A673 (cell line): ENCODE data around the gene TXNRD3. TPM values are rescaled to one million over a fixed set of nuclear protein-coding genes. Genes with fewer than 3 reads are reported as not detected.

ENCODE experiments used
- BruUV-seq: library from RNA; stranded (reverse); fragments of 400-500 nt; replicated peaks from 2 replicates; lab custom pipeline; 2021; lab: Mats Ljungman, UMichigan
- CTCF ChIA-PET: fragments of 300-600 bp; sonication (Branson Sonifier 250); formaldehyde crosslinking; loops from one replicate; lab custom pipeline; 2022; ENCODE audit warnings: antibody characterized with exemption; lab: Charles Lee
- POLR2A ChIA-PET: fragments of 300-600 bp; sonication (Branson Sonifier 250); formaldehyde crosslinking; loops from one replicate; lab custom pipeline; 2022; ENCODE audit warnings: antibody characterized with exemption; ENCODE audit not compliant: low non-redundant PET; lab: Charles Lee
- DNase-seq: peaks from one replicate; pipeline ENCODE4 v3.0.0-alpha.2; 2015; ENCODE audit warnings: low spot score
- H3K27ac ChIP-seq: fragments of 200-600 bp; sonication (generic); 2 replicates; pipeline ENCODE4 v1.5.1; 2016; ENCODE audit warnings: mixed run types, low read depth, mild to moderate bottlenecking, mixed read lengths, antibody characterized with exemption, low read length; ENCODE audit not compliant: poor library complexity, severe bottlenecking
- H3K27me3 ChIP-seq: fragments of 200-600 bp; sonication (generic); replicated peaks from 2 replicates; pipeline ENCODE4 v1.6.1; 2017; ENCODE audit warnings: mixed run types, low read depth, mild to moderate bottlenecking, mixed read lengths, antibody characterized with exemption, low read length; ENCODE audit not compliant: insufficient read depth, poor library complexity
- H3K36me3 ChIP-seq: fragments of 200-600 bp; sonication (generic); 2 replicates; pipeline ENCODE4 v1.6.1; 2016; ENCODE audit warnings: mixed run types, mild to moderate bottlenecking, mixed read lengths, antibody characterized with exemption, low read length; ENCODE audit not compliant: insufficient read depth, poor library complexity, severe bottlenecking
- H3K4me1 ChIP-seq: fragments of 200-600 bp; sonication (generic); 2 replicates; pipeline ENCODE4 v1.6.1; 2017; ENCODE audit warnings: mixed run types, mild to moderate bottlenecking, mixed read lengths, antibody characterized with exemption, low read length; ENCODE audit not compliant: insufficient read depth, poor library complexity, severe bottlenecking
- H3K4me3 ChIP-seq: fragments of 200-600 bp; sonication (generic); 2 replicates; pipeline ENCODE4 v1.5.1; 2016; ENCODE audit warnings: low read depth, mixed run types, mild to moderate bottlenecking, mixed read lengths, low read length; ENCODE audit not compliant: poor library complexity, severe bottlenecking
- H3K9me3 ChIP-seq: fragments of 200-600 bp; sonication (generic); 2 replicates; pipeline ENCODE4 v1.6.1; 2016; ENCODE audit warnings: mixed run types, low read depth, mild to moderate bottlenecking, mixed read lengths, antibody characterized with exemption, low read length; ENCODE audit not compliant: poor library complexity, severe bottlenecking
- CTCF ChIP-seq: fragments of 300-800, 200-600 bp; sonication (generic); conservative IDR thresholded peaks from 2 replicates; pipeline ENCODE4 v1.5.1; 2017; ENCODE audit warnings: low read depth, mild to moderate bottlenecking, antibody characterized with exemption, low read length, moderate library complexity, mixed read lengths
- EZH2 ChIP-seq: fragments of 200-600 bp; sonication (generic); IDR thresholded peaks from 2 replicates; pipeline ENCODE4 v1.6.1; 2017; ENCODE audit warnings: borderline replicate concordance, low read depth, mild to moderate bottlenecking, mixed read lengths, antibody characterized with exemption, low read length; ENCODE audit not compliant: poor library complexity, severe bottlenecking
- intact Hi-C: fragments of 100-400 bp; cut with micrococcal nuclease; formaldehyde crosslinking; loops from one replicate; pipeline ENCODE4 v1.10.0; 2022; ENCODE audit not compliant: unreplicated experiment
- total RNA-seq: library from RNA; stranded (reverse); gene quantifications from 2 replicates; pipeline ENCODE4 v1.2.3, GENCODE V29; 2021

The TXNRD3 gene
- total RNA-seq, 1 experiment from 2014 or later: 4.1 TPM

DNA sequence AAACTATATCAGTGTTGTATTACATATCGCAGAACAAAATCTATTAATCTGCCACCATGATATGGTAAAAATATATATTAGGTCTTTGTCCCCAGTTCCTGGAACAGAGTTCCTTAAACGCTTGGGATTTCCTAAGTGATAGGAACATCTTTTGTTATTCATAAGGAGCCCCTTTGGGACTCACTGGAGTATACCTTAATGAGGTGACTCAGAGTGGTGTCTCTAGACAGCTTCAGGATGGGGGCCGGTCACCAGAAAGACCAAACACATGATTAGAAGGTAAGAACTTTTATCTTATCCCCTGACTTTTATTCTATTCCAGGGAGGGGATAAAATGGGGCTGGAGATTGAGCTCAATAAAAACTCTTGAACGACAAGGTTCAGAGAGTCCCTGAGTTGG is 36.8 kb upstream of the TXNRD3 start:
- CTCF ChIA-PET: no interaction called here
- intact Hi-C loops: no loop called here
- no peaks in the 10 kb centered on the region for H3K9me3 ChIP-seq
- no peaks in the 10 kb centered on the region for H3K4me1 ChIP-seq
- no peak for TF ChIP-seq EZH2
- TF ChIP-seq CTCF: no peak
- DNase-seq: no peak
- peaks cover 16% of the 10 kb centered on the region for H3K27me3 ChIP-seq
- no TSS peak for BruUV-seq
- H3K36me3 ChIP-seq: no peaks in the 10 kb centered on the region
- POLR2A ChIA-PET: no interaction called here
- H3K27ac ChIP-seq: no peak overlapping the region
- no peak overlapping the region for H3K4me3 ChIP-seq

DNA sequence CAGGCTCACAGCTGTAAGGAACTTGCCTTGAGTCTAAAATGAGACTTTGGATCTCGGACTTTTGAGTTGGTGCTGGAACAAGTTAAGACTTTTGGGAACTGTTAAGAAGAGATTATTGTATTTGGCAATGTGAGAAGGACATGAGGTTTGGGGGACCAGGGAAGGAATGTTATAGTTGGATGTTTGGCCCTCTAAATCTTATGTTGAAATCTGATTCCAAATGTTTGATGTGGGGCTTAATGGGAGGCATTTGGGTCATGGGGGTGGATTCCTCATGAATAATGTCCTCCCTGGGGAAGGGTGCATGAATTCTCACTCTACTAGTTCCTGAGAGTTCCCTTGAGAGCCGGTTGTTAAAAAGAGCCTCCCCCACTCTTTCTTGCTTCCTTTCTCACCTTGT is 30.6 kb upstream of the TXNRD3 start:
- CTCF ChIA-PET: no interaction called here
- peaks cover 6% of the 10 kb centered on the region for H3K4me1 ChIP-seq
- TF ChIP-seq CTCF: no peak
- no peak for TF ChIP-seq EZH2
- BruUV-seq: no TSS peak
- intact Hi-C loops: no loop called here
- H3K27me3 ChIP-seq: no peaks in the 10 kb centered on the region
- no peak overlapping the region for H3K4me3 ChIP-seq
- no peak overlapping the region for H3K27ac ChIP-seq
- no peaks in the 10 kb centered on the region for H3K9me3 ChIP-seq
- H3K36me3 ChIP-seq: no peaks in the 10 kb centered on the region
- no peak for DNase-seq
- POLR2A ChIA-PET: no interaction called here

- intact Hi-C loops: no loop called here
- ChIA-PET CTCF (no interaction called here), POLR2A (no interaction called here)
- H3K36me3 ChIP-seq: no peaks in the 10 kb centered on the region
- H3K4me3 ChIP-seq: no peak overlapping the region
- H3K27me3 ChIP-seq: no peaks in the 10 kb centered on the region
- no peaks in the 10 kb centered on the region for H3K9me3 ChIP-seq
- BruUV-seq: no TSS peak
- no peak for DNase-seq
- H3K27ac ChIP-seq: no peak overlapping the region
- TF ChIP-seq CTCF: no peak
- TF ChIP-seq EZH2: no peak
- H3K4me1 ChIP-seq: peaks cover 8% of the 10 kb centered on the region
Measured at GRCh38 chr3:126685021-126685420, 30.1 kb upstream of the TXNRD3 start.
